ENCODE data around the gene ADCY6. TPM values are rescaled to one million over a fixed set of nuclear protein-coding genes. Genes with fewer than 3 reads are reported as not detected.

Gene ADCY6
- total RNA-seq, 2 experiments from 2014 or later = 0.18 TPM; not detected in 1

DNA sequence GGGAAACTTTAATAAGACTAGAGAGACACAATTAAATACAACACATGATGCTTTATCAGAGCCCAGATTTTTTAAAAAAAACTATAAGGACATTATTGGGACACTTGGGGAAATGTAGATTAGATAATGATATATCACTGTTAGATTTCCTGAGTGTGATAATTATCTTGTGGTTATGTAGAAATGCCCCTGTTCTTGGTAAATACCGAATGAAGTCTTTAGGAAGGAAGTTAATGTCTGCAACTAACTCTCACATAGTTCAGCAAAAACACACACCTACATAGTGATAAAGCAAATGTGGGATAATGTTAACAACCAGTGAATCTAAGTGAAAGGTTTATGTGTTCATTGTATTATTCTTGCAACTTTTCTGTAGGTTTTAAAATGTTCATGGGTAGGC is 14.8 kb upstream of the ADCY6 start:
- Mint-ChIP-seq H3K4me3 (no peak overlapping the region), H3K36me3 (no peaks in the 10 kb centered on the region), H3K4me1 (peaks cover 5% of the 10 kb centered on the region), H3K27ac (no peak overlapping the region), H3K27me3 (no peaks in the 10 kb centered on the region), H3K9me3 (no peaks in the 10 kb centered on the region)
- no peak for DNase-seq

DNA sequence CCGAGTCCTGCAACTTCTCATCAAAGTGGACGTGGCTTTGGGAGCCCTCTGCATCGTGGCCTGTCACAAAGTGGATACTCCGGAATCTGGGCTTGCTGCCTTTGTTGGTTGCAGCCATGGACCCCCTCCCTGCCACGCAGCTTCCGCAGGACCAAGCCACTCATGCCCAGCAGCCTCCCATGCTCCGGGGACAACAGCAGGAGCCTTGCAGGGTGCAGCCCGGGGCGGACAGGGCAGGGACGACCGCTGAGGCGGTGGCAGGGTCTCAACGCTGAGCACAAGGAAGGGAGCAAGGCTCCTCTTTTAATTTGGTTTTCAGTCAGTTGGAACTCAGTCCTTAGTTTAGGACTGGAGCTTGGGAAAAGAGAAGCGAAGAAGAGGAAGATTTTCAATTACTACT is 12.1 kb upstream of the ADCY6 start:
- Mint-ChIP-seq H3K36me3 (no peaks in the 10 kb centered on the region), H3K27me3 (no peaks in the 10 kb centered on the region), H3K27ac (no peak overlapping the region), H3K4me1 (peaks cover 8% of the 10 kb centered on the region), H3K9me3 (no peaks in the 10 kb centered on the region), H3K4me3 (no peak overlapping the region)
- no peak for DNase-seq

DNA sequence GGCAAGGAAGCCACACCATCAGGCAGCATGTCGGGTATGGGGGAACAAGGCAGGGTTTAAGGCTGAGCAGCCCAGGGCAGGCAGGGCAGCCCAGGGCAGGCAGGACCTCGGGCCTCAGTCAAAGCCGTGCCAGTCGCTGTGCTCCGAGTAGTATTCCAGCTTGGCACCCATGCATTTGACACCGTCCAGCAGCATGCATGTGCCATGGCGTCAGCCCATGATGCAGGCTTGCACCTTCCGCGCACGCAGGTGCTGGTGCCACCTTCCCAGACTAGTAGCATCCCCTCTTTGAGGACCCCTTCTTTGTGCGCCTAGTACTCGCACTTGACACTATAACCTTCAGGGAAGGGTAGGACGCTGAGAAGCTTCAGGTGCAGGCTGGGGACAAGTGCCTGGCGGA is 11.6 kb upstream of the ADCY6 start:
- Mint-ChIP-seq H3K27me3 (no peaks in the 10 kb centered on the region), H3K4me1 (peaks cover 8% of the 10 kb centered on the region), H3K4me3 (no peak overlapping the region), H3K27ac (no peak overlapping the region), H3K9me3 (no peaks in the 10 kb centered on the region), H3K36me3 (no peaks in the 10 kb centered on the region)
- DNase-seq = no peak

DNA sequence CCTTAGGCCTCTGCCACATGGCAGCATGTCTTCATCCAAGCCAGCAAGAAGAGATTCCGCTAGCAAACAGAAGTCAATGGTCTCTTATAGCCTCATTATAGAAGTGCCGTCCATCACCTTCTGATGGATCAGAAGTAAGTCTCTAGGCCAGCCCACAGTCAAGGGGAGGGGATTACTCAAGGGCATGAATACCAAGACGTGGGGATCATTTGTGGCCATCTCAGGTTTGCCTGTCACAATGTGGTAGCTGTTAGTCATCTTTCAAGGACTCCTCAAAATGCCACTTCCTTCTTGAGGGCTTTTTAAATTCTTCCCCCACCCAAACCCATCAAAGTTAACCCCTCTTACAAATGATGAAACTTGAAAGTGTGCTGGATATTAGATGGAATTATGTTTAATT is 8.1 kb upstream of the ADCY6 start:
- Mint-ChIP-seq H3K36me3 (no peaks in the 10 kb centered on the region), H3K27me3 (peaks cover 6% of the 10 kb centered on the region), H3K4me1 (peaks cover 5% of the 10 kb centered on the region), H3K27ac (no peak overlapping the region), H3K4me3 (no peak overlapping the region), H3K9me3 (no peaks in the 10 kb centered on the region)
- no peak for DNase-seq

DNA sequence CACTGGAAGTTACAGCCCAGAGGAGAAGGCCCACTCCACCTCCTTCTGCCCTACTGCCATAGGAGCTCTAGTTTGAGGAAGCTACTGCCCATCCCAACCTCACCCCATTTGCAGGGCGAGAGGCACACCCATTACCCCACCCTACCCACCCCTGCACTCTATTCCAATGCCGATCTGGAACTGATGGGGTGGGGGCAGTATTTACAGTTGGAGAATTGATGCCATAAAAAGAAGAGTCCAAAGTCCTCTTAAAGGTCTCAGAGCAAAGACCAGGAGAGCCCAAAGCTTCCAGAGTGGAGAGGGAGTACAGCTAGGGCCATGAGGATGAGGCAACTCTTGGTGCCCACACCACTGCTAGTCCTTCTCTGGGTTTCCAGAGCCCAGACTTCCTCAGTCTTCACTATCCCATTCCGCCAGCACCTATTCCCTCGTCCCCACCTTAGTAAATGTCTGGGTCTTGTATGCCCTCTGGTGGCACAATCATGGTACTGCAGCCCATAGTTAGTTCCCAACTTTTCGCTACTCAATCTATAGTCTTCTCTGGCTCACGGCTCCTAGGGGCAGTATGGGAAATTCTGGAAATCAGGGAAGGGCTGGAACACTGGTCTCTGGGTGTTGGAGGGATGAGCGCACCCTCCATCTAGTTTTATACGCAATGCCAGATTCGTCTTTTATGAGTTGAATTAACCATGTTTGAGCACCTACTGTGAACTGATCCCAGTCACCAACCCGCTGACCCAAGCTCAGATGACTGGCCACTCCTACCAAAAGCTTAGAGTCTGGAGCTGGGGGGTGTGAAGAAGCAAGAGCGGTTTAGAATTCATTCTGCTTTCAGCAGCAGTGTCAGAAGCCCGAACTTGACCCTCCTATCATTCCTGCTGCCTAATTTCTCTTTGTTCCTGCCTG is 6.9 kb upstream of the ADCY6 start:
- peak; percentile 46 for DNase-seq
- H3K36me3 Mint-ChIP-seq = no peaks in the 10 kb centered on the region

DNA sequence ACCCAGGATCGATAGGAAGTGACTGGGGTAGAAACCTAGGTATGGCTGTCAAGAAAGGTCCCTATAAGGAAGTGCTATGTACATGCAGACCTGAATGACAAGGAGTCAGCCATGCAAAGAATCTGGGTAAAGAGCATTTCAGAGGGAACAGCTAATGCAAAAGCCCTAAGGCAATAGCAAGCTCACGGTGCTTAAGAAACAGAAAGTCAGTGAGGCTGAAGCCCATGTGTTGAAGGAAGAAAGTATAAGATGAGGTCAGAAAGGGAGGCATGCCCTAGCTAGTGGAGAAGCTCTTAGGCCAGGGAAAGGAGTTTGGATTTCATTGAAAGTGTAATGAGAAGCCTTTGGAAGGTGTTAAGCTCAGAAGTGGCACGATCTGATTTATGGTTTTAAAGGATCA is 6.0 kb upstream of the ADCY6 start:
- no peak overlapping the region for H3K27ac Mint-ChIP-seq
- DNase-seq = no peak
- H3K36me3 Mint-ChIP-seq = no peaks in the 10 kb centered on the region
- peaks cover 18% of the 10 kb centered on the region for H3K27me3 Mint-ChIP-seq
- H3K9me3 Mint-ChIP-seq = no peaks in the 10 kb centered on the region
- no peak overlapping the region for H3K4me3 Mint-ChIP-seq
- peaks cover 5% of the 10 kb centered on the region for H3K4me1 Mint-ChIP-seq

More for the DNA sequence above, 6.9 kb upstream of the ADCY6 start:
- peaks cover 9% of the 10 kb centered on the region for H3K27me3 Mint-ChIP-seq
- no peaks in the 10 kb centered on the region for H3K9me3 Mint-ChIP-seq
- H3K4me3 Mint-ChIP-seq = no peak overlapping the region
- peaks cover 5% of the 10 kb centered on the region for H3K4me1 Mint-ChIP-seq
- H3K27ac Mint-ChIP-seq = no peak overlapping the region

DNA sequence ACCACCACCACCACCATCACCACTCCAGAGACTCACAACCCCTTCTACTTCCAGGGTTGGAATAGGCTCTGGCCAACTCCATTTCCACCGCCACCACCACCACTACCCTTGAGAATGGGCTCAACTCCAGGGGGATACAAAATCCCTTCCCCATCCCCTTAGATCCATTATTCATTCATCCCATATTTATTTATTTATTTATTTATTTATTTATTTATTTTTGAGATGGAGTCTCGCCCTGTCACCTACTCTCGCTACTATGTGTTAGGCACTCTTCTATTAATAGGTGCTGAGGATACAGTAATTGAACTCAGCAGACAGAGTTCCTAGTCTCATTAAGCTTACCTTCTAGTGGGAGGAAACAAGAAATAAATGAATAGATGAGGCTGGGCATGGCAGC is 4.8 kb upstream of the ADCY6 start:
- Mint-ChIP-seq H3K36me3 (no peaks in the 10 kb centered on the region), H3K27me3 (peaks cover 30% of the 10 kb centered on the region), H3K4me3 (no peak overlapping the region), H3K27ac (no peak overlapping the region), H3K4me1 (peaks cover 5% of the 10 kb centered on the region), H3K9me3 (no peaks in the 10 kb centered on the region)
- DNase-seq = no peak

DNA sequence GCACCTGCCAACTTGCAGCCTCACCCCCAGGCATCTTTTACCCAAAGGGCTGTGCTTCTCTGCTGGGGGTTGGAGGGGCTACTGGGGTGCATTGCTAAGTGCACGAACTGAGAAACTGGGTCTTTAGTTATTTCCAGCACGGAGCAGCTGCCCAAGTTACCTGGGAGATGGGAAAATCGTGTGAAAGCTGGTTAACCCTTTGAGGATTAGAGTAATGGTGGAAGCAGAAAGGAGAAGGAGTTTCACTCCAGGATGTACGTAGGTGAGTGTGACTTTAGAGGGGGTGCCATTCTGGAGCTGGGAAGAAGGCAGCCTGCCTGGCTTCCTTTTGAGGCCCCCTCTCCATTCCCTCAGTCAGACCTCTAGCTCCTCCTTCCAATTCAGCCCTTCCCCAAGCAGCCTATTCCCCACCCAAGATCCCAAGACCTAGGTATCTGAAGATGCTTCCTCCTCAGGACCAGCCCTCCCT is 1.0 kb upstream of the ADCY6 start:
- H3K36me3 Mint-ChIP-seq = no peaks in the 10 kb centered on the region
- H3K4me1 Mint-ChIP-seq = peaks cover 7% of the 10 kb centered on the region
- no peak overlapping the region for H3K27ac Mint-ChIP-seq
- no peak for DNase-seq
- H3K27me3 Mint-ChIP-seq = peaks cover 59% of the 10 kb centered on the region
- H3K9me3 Mint-ChIP-seq = no peaks in the 10 kb centered on the region
- H3K4me3 Mint-ChIP-seq = no peak overlapping the region

DNA sequence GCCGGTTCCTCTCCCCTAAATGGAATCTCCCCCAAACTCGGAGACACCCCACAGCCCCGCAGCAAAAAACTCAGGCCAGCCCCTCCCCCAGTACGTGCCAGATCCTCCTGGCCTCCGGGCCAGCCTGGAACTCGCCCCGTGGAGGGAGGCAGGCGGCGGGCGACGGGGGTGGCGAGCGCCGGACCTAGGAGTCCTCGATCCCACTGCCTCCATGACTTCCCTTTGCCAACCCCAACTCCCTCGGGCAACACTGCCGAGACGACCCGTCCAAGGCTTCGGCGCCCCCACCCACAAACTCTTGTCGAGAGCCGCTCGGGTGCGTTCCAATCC is 400 bp downstream of the ADCY6 start:
- H3K4me3 Mint-ChIP-seq = peak overlapping the region; percentile 67
- H3K27ac Mint-ChIP-seq = no peak overlapping the region
- no peak for DNase-seq
- H3K9me3 Mint-ChIP-seq = no peaks in the 10 kb centered on the region
- H3K27me3 Mint-ChIP-seq = peaks cover 60% of the 10 kb centered on the region
- H3K4me1 Mint-ChIP-seq = peaks cover 7% of the 10 kb centered on the region
- H3K36me3 Mint-ChIP-seq = no peaks in the 10 kb centered on the region

DNA sequence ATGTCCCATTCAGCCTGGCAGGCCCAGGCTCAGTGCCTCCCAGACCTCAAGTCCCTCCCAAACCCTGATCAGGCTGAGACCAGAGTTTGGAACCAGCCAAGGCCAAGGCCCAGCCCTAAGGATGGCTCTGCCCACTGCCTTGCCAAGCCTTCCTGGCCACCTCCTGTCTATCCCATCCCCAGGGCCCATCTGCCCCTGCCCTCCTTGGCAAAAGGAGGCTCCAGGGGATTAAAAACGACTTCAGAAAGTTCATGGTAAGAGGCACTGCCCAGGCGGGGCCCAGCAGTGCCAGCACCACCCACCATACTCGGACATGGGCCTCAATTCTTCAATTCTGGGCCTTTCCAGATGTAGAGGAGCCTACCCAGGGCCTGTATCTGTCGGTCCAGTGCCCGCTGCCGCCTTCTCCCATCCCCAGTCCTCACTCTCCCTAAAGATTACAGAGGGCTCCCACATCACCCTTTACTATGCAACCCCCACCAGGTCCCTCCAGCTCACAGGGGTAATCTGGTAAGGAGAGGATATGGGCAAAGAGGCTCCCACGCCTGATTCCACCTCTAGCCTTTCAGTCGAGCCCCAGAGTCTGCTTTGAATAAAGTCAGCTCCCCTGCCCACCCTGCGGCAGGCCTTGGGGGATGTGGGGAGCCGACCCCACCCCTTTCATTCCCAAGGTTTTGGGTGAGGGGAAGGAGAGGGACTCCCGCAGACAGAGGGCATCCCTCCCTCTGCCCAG is 932 bp downstream of the ADCY6 start:
- Mint-ChIP-seq H3K36me3 (no peaks in the 10 kb centered on the region), H3K27ac (no peak overlapping the region), H3K4me3 (peak overlapping the region; percentile 14)

DNA sequence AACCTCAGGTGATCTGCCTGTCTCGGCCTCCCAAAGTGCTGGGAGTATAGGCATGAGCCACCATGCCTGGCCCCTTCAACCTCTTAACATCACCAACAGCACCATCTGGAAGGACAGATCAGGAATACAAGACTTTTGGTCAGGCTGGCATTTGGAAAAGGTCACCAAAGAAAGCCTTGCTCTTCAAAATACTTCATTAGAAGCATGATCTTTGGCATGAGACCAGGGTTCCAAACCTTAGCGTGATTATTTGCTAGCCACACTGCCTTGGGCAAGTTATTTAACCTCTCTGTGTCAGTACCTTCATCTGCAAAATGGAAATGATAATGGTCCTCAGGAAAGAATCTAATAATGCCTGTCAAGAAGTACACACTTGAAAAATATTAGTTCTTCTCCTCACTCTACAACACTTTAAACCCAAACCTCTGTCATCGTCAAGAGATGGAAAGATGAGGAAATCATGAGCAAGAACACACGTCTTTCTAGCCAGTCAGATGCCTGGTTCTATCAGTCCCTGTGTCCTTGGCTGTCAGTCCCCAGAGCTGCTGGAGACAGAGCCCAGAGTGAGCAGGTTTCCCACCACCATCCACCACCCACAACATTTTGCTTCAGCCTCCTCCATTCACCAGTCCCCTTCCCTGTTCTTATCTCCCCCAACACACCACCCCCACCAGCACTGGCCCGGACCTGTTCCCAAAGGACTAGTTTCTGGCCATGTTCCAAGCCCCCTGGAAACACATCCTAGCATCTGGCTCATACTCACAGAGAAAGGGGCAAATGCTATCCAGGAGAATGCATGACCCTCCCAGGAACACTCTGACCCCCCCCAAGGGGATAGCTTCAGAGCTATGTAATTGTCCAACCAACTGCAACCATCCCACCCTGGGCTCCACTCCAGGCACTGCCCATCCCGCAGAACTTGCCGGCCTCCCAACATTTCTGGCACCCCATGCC is 2.0 kb downstream of the ADCY6 start:
- H3K27ac Mint-ChIP-seq = no peak overlapping the region
- no peak for DNase-seq
- no peak overlapping the region for H3K4me3 Mint-ChIP-seq
- no peaks in the 10 kb centered on the region for H3K36me3 Mint-ChIP-seq
- H3K4me1 Mint-ChIP-seq = peaks cover 7% of the 10 kb centered on the region
- no peaks in the 10 kb centered on the region for H3K9me3 Mint-ChIP-seq
- H3K27me3 Mint-ChIP-seq = peaks cover 62% of the 10 kb centered on the region

More for the DNA sequence above, 932 bp downstream of the ADCY6 start:
- DNase-seq = no peak
- H3K4me1 Mint-ChIP-seq = peaks cover 7% of the 10 kb centered on the region
- peaks cover 62% of the 10 kb centered on the region for H3K27me3 Mint-ChIP-seq
- H3K9me3 Mint-ChIP-seq = no peaks in the 10 kb centered on the region

DNA sequence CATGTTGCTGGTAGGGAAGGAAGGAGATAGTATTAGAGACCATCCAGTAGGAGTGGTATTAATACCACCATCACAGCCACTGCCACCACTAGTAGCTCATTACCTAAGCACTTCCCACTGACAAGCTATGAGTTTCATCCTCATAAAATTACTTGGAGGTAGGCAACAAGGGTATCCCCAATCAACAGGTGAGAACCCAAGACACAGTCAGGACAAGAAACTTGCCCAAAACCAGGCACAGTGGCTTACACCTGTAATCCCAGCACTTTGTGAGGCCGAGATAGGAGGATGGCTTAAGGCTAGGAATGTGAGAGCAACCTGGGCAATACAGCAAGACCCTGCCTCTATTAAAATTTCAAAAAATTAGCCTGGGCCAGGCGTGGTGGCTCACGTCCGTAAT is 5.5 kb downstream of the ADCY6 start:
- Mint-ChIP-seq H3K27ac (no peak overlapping the region), H3K9me3 (no peaks in the 10 kb centered on the region), H3K36me3 (no peaks in the 10 kb centered on the region), H3K27me3 (peaks cover 36% of the 10 kb centered on the region), H3K4me3 (no peak overlapping the region), H3K4me1 (peaks cover 4% of the 10 kb centered on the region)
- DNase-seq = no peak

DNA sequence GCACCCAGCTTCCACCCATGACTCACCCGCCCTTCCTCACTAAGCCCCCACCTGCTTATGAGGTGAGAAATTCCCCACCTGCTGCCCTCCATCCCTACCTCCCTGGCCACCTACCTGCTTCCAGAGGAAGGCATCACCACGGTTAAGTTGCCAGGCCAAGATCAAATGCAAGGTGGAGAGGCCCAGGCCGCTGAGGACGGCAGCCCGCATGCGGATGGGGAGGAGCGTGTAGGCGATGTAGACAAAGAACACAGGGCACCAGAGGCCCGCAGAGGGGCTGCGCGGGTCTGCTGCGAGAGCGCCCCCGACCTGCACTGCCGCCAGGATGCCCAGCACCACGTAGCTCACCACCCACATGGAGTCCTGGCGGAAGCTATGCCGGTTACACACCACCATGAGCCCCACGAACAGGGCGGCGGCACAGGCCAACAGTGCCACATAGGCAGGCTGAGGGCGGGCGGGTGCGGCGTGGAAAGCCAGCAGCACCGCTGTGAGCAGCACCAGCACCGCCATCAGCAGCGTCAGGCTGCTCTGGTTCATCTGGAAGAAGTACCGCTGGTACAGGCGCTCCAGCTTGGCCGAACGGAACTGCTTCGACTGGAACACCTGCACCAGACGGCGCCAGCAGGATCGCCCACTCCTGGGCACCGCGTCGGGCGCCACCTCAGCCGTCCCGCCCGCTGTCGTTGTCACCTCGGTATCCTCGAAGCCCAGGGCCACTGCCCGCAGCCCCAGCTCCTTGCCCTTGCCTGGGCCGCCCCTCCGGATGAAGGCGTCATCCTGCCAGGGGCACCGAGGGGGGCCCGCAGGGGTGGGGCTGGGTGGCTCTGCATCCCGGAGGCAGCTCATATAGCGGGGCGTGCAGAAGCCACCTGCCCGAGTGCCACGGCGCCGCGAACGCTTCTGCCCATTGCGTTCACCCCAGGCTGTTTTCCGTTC is 6.2 kb downstream of the ADCY6 start:
- peaks cover 29% of the 10 kb centered on the region for H3K27me3 Mint-ChIP-seq
- H3K4me3 Mint-ChIP-seq = no peak overlapping the region
- no peaks in the 10 kb centered on the region for H3K4me1 Mint-ChIP-seq
- H3K36me3 Mint-ChIP-seq = no peaks in the 10 kb centered on the region
- no peak for DNase-seq
- H3K9me3 Mint-ChIP-seq = no peaks in the 10 kb centered on the region
- no peak overlapping the region for H3K27ac Mint-ChIP-seq
